ENCODE measurements around the gene PRLR. TPM values are rescaled to one million over a fixed set of nuclear protein-coding genes. Genes with fewer than 3 reads are reported as not detected.
"Not testable (repeated sequence)": the region's sequence is repeated elsewhere in the genome, so short reads cannot be mapped to it uniquely, and the experiment has no call there.

PRLR gene
- total RNA-seq, 1 donor from 2014 or later, result not detected

DNA sequence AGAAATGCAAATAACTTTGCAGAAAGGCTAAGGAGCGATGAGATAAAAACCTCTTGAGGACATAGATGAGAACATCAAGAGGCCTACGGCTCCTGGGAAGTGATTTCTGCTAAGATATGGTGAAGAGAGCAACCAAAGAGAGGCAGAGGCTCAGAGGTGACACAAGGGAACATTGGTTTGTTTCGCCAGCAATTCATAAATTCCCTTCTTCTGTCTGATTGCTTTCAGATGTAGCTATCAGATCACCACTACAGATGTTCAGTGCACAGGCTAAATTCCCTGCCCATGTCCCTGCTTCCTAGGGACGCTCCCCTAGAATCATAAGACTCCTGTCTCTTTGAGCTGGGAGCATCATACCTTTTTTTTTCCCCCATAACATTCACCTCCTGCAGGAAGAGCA is 193.8 kb downstream of the PRLR start:
- no peak overlapping the region for H3K4me3 Mint-ChIP-seq
- intact Hi-C loops (cut with micrococcal nuclease), result no loop called here
- DNase-seq (ENCODE audit: low spot score), result no peak
- no peaks in the 10 kb centered on the region for H3K9me3 Mint-ChIP-seq
- no peaks in the 10 kb centered on the region for H3K4me1 Mint-ChIP-seq (ENCODE audit: low read depth)
- peaks cover 19% of the 10 kb centered on the region for H3K27me3 Mint-ChIP-seq (ENCODE audit: insufficient read depth)
- H3K27ac Mint-ChIP-seq, result no peak overlapping the region
- H3K36me3 Mint-ChIP-seq (ENCODE audit: low read depth), result peaks cover 1% of the 10 kb centered on the region

DNA sequence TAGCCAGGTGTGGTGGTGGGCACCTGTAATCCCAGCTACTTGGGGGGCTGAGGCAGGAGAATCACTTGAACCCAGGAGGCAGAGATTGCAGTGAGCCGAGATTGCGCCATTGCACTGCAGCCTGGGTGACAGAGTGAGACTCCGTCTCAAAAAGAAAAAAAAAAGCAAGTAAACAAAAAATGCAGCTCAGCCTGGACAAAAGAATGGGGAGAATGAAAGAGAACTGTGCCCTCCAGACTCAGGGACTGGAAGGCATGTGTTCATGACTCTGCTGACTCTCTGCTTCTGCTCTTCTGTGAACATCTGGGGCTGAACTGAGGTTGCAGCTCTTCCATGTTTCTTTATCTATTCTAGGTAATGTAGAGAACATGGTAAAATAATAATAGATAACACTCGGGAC is 194.4 kb downstream of the PRLR start:
- intact Hi-C loops (cut with micrococcal nuclease); H3K9me3 Mint-ChIP-seq; H3K27ac Mint-ChIP-seq; H3K4me3 Mint-ChIP-seq; H3K4me1 Mint-ChIP-seq (ENCODE audit: low read depth); DNase-seq (ENCODE audit: low spot score); H3K36me3 Mint-ChIP-seq (ENCODE audit: low read depth): not testable (repeated sequence)
- H3K27me3 Mint-ChIP-seq (ENCODE audit: insufficient read depth), result peaks cover 17% of the 10 kb centered on the region

- Mint-ChIP-seq H3K4me3 (no peak overlapping the region), H3K36me3 (ENCODE audit: low read depth) (peaks cover 1% of the 10 kb centered on the region), H3K27me3 (ENCODE audit: insufficient read depth) (peaks cover 15% of the 10 kb centered on the region), H3K27ac (no peak overlapping the region), H3K4me1 (ENCODE audit: low read depth) (no peaks in the 10 kb centered on the region), H3K9me3 (no peaks in the 10 kb centered on the region)
- intact Hi-C loops (cut with micrococcal nuclease), result no loop called here
- DNase-seq (ENCODE audit: low spot score), result no peak
Measured at GRCh38 chr5:35035271-35035670, 195.0 kb downstream of the PRLR start.

GRCh38 chr5:35032356-35032755 is 197.9 kb downstream of the PRLR start:
- H3K36me3 Mint-ChIP-seq (ENCODE audit: low read depth), result peaks cover 1% of the 10 kb centered on the region
- H3K27me3 Mint-ChIP-seq (ENCODE audit: insufficient read depth), result peaks cover 13% of the 10 kb centered on the region
- H3K27ac Mint-ChIP-seq, result no peak overlapping the region
- no peak overlapping the region for H3K4me3 Mint-ChIP-seq
- H3K9me3 Mint-ChIP-seq, result no peaks in the 10 kb centered on the region
- H3K4me1 Mint-ChIP-seq (ENCODE audit: low read depth), result no peaks in the 10 kb centered on the region
- no peak for DNase-seq (ENCODE audit: low spot score)
- intact Hi-C loops (cut with micrococcal nuclease), result no loop called here

DNA sequence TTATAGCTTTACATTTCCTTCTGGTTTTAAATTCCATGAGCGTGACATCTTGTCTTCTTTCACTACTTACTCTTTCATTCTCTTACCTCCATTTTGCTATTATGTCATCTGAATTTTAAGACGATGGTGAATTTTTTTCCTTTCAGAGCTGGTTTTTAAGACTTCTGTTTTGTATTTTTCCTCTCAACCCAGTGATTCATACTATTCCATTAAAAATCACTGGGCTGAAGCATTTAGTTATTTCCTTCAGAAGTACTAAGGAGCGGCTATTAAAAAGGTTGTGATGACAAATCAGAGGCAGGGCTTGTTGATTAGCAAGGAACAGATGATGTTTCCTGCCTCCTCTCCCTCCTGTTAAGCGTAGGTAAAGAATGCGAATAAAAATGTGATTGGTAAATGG is 199.0 kb downstream of the PRLR start:
- Mint-ChIP-seq H3K27ac (no peak overlapping the region), H3K27me3 (ENCODE audit: insufficient read depth) (peaks cover 17% of the 10 kb centered on the region), H3K4me1 (ENCODE audit: low read depth) (no peaks in the 10 kb centered on the region), H3K9me3 (no peaks in the 10 kb centered on the region), H3K36me3 (ENCODE audit: low read depth) (peaks cover 1% of the 10 kb centered on the region), H3K4me3 (no peak overlapping the region)
- intact Hi-C loops (cut with micrococcal nuclease), result no loop called here
- no peak for DNase-seq (ENCODE audit: low spot score)

DNA sequence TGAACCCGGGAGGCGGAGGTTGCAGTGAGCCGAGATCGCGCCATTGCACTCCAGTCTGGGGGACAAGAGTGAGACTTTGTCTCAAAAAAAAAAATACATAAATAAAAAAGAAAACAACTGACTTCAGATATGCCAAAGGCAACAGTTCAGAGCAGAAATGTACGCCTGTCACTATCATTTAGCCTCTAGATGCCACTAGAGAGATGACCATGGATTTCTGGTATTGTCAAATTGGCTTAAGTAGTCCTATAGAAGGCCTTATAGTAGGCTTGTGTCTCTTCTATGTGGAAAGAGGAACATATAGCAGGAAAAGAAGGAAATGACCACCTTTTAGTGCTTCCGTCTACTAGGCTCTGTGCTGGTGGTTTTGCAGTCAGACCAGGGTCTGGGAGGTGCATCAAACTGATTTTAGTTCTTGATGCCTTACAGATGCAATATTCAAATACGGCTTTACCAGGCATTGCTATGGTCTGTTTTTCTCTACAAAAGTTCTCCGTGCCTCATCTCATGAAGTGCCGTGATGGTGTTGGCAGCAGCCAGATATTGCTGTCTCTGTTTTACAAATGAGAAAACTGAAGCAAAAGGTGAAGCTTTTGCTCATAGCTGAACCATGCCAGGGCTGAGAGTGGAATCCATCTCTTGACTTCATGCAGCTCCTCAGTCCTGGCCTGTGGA is 199.7 kb downstream of the PRLR start:
- Mint-ChIP-seq H3K4me1 (ENCODE audit: low read depth) (no peaks in the 10 kb centered on the region), H3K27ac (no peak overlapping the region), H3K4me3 (no peak overlapping the region), H3K36me3 (ENCODE audit: low read depth) (peaks cover 1% of the 10 kb centered on the region), H3K27me3 (ENCODE audit: insufficient read depth) (peaks cover 17% of the 10 kb centered on the region), H3K9me3 (no peaks in the 10 kb centered on the region)
- intact Hi-C loops (cut with micrococcal nuclease), result no loop called here
- no peak for DNase-seq (ENCODE audit: low spot score)

DNA sequence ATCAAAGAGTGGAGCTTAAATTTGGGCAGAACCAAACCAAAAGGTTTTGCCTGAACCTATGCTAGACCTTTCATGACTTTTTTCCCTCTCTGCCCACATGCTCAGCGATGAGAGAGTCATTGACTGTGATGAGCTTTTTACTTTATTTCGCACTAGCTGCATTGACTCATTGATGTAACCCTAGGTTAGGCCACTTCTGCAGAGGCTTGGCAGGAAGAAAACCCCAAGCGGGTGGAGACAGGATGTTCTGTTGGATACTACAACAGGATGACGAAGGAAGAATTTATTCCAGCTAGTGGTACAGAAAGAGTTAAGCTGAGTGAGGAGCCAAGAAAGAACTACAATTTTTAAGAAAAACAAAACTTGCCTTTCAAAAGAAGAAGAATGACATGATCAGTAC is 201.0 kb downstream of the PRLR start:
- Mint-ChIP-seq H3K4me3 (no peak overlapping the region), H3K27me3 (ENCODE audit: insufficient read depth) (peaks cover 12% of the 10 kb centered on the region)
- intact Hi-C loops (cut with micrococcal nuclease), result no loop called here

GRCh38 chr5:35026941-35027340 is 203.3 kb downstream of the PRLR start:
- H3K27ac Mint-ChIP-seq, result no peak overlapping the region

More for the DNA sequence above, 201.0 kb downstream of the PRLR start:
- no peaks in the 10 kb centered on the region for H3K4me1 Mint-ChIP-seq (ENCODE audit: low read depth)
- DNase-seq (ENCODE audit: low spot score), result no peak
- H3K36me3 Mint-ChIP-seq (ENCODE audit: low read depth), result no peaks in the 10 kb centered on the region
- no peak overlapping the region for H3K27ac Mint-ChIP-seq
- no peaks in the 10 kb centered on the region for H3K9me3 Mint-ChIP-seq

DNA sequence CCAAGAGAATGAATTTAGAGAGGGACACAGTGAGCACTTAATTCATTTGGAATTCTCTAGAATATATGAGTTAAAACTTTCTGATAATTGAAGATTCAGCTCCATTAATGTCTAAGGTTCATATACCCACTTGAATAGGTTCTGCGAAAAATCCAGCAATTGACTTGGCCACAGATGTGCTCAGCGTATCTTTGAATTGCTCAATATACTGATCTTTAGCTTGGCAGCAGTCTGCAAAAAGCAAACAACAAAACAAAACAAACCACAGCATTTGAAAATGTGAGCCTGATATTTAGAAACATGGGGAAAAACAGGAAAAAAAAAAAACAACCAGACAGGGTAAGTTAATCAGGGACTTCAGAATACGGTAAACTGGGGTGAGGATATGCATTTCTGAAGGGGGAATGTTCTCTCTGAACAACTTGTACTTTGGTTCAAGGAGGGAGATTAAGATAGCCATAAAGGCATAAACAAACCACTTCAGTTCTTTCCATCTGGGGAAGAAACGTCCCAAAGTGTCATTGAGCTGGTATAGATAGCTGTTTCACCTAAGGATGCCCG is 203.9 kb downstream of the PRLR start:
- no peak overlapping the region for H3K4me3 Mint-ChIP-seq
- intact Hi-C loops (cut with micrococcal nuclease), result no loop called here
- no peaks in the 10 kb centered on the region for H3K4me1 Mint-ChIP-seq (ENCODE audit: low read depth)
- no peaks in the 10 kb centered on the region for H3K9me3 Mint-ChIP-seq
- H3K36me3 Mint-ChIP-seq (ENCODE audit: low read depth), result no peaks in the 10 kb centered on the region
- DNase-seq (ENCODE audit: low spot score), result no peak
- no peak overlapping the region for H3K27ac Mint-ChIP-seq
- peaks cover 12% of the 10 kb centered on the region for H3K27me3 Mint-ChIP-seq (ENCODE audit: insufficient read depth)

More at GRCh38 chr5:35026941-35027340, 203.3 kb downstream of the PRLR start:
- Mint-ChIP-seq H3K27me3 (ENCODE audit: insufficient read depth) (peaks cover 12% of the 10 kb centered on the region), H3K9me3 (no peaks in the 10 kb centered on the region), H3K36me3 (ENCODE audit: low read depth) (no peaks in the 10 kb centered on the region), H3K4me1 (ENCODE audit: low read depth) (no peaks in the 10 kb centered on the region), H3K4me3 (no peak overlapping the region)
- DNase-seq (ENCODE audit: low spot score), result no peak
- intact Hi-C loops (cut with micrococcal nuclease), result no loop called here

DNA sequence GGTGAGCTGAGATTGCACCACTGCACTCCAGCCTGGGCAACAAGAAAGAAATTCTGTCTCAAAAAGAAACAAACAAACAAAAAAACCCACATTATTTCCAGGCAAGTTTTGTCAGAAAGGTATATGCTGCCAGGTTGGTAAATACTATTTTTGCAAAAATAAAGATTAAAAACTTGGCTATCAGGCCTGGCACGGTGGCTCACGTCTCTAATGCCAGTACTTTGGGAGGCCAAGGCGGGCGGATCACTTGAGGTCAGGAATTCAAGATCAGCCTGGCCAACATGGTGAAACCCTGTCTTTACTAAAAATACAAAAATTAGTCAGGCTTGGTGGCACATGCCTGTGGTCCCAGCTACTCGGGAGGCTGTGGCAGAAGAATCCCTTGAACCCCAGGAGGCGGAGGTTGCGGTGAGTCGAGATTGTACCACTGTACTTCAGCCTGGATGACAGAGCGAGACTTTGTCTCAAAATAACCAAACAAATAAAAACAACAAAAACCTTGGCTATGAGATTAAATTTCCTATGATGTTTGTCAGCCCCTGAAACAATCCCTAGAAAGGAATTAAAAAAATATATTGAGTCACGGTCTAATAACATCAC is 205.3 kb downstream of the PRLR start:
- peaks cover 12% of the 10 kb centered on the region for H3K27me3 Mint-ChIP-seq (ENCODE audit: insufficient read depth)
- no peak overlapping the region for H3K27ac Mint-ChIP-seq
- no peak overlapping the region for H3K4me3 Mint-ChIP-seq
- H3K36me3 Mint-ChIP-seq (ENCODE audit: low read depth), result no peaks in the 10 kb centered on the region
- DNase-seq (ENCODE audit: low spot score), result no peak
- H3K9me3 Mint-ChIP-seq, result no peaks in the 10 kb centered on the region
- no peaks in the 10 kb centered on the region for H3K4me1 Mint-ChIP-seq (ENCODE audit: low read depth)
- intact Hi-C loops (cut with micrococcal nuclease), result no loop called here

GRCh38 chr5:35023391-35024178 is 206.7 kb downstream of the PRLR start:
- H3K4me3 Mint-ChIP-seq, result no peak overlapping the region
- H3K4me1 Mint-ChIP-seq (ENCODE audit: low read depth), result no peaks in the 10 kb centered on the region
- intact Hi-C loops (cut with micrococcal nuclease), result no loop called here

GRCh38 chr5:35016174-35017051 is 213.9 kb downstream of the PRLR start:
- no peak overlapping the region for H3K4me3 Mint-ChIP-seq
- peaks cover 3% of the 10 kb centered on the region for H3K27me3 Mint-ChIP-seq (ENCODE audit: insufficient read depth)
- no peak overlapping the region for H3K27ac Mint-ChIP-seq
- no peaks in the 10 kb centered on the region for H3K4me1 Mint-ChIP-seq (ENCODE audit: low read depth)
- no peak for DNase-seq (ENCODE audit: low spot score)
- H3K36me3 Mint-ChIP-seq (ENCODE audit: low read depth), result no peaks in the 10 kb centered on the region
- no peaks in the 10 kb centered on the region for H3K9me3 Mint-ChIP-seq
- intact Hi-C loops (cut with micrococcal nuclease), result no loop called here

More at GRCh38 chr5:35023391-35024178, 206.7 kb downstream of the PRLR start:
- Mint-ChIP-seq H3K27me3 (ENCODE audit: insufficient read depth) (peaks cover 6% of the 10 kb centered on the region), H3K9me3 (no peaks in the 10 kb centered on the region), H3K36me3 (ENCODE audit: low read depth) (no peaks in the 10 kb centered on the region), H3K27ac (no peak overlapping the region)
- DNase-seq (ENCODE audit: low spot score), result no peak
